HG03039 (cell line): ENCODE data around the gene GSTM2.
"Not testable (repeated sequence)": the region's sequence is repeated elsewhere in the genome, so short reads cannot be mapped to it uniquely, and the experiment has no call there.

ENCODE experiments used
- ATAC-seq: cut with Tn5 transposase; IDR thresholded peaks from one replicate; pipeline ENCODE4 v1.9.1; 2021; ENCODE audit warnings: mild to moderate bottlenecking, moderate library complexity; ENCODE audit not compliant: unreplicated experiment

The GSTM2 gene

GRCh38 chr1:109643385-109644230, 24.2 kb upstream of the GSTM2 start:
- ATAC-seq = peak; percentile 83

GRCh38 chr1:109644670-109645069, 23.2 kb upstream of the GSTM2 start:
- ATAC-seq = no peak

GRCh38 chr1:109649491-109649914, 18.4 kb upstream of the GSTM2 start:
- no peak for ATAC-seq

- ATAC-seq = no peak
Measured at GRCh38 chr1:109650609-109651008, 17.2 kb upstream of the GSTM2 start.

GRCh38 chr1:109652402-109652801, 15.5 kb upstream of the GSTM2 start:
- ATAC-seq = no peak

GRCh38 chr1:109653306-109653705, 14.6 kb upstream of the GSTM2 start:
- no peak for ATAC-seq

GRCh38 chr1:109654519-109654918, 13.3 kb upstream of the GSTM2 start:
- ATAC-seq = no peak

GRCh38 chr1:109655615-109656519, 12.0 kb upstream of the GSTM2 start, which contains the start of gene GSTM4:
TSS of gene GSTM4 (plus strand) at chr1:109656099. CDS start at chr1:109656390, 291 bp downstream.
- peak; percentile 89 for ATAC-seq

- ATAC-seq = no peak
Measured at GRCh38 chr1:109657395-109657794, 10.5 kb upstream of the GSTM2 start.

- no peak for ATAC-seq
Measured at GRCh38 chr1:109657970-109658369, 9.9 kb upstream of the GSTM2 start.

- ATAC-seq = no peak
Measured at GRCh38 chr1:109658533-109659042, 9.3 kb upstream of the GSTM2 start.

- ATAC-seq = no peak
Measured at GRCh38 chr1:109659145-109659544, 8.7 kb upstream of the GSTM2 start.

- ATAC-seq = no peak
Measured at GRCh38 chr1:109659997-109660690, 7.7 kb upstream of the GSTM2 start.

- not testable (repeated sequence) for ATAC-seq
Measured at GRCh38 chr1:109660691-109661026, 7.2 kb upstream of the GSTM2 start.

GRCh38 chr1:109661391-109661790, 6.5 kb upstream of the GSTM2 start:
- no peak for ATAC-seq

GRCh38 chr1:109664671-109665070, 3.2 kb upstream of the GSTM2 start:
- ATAC-seq = no peak

GRCh38 chr1:109668123-109668775, 392 bp downstream of the GSTM2 start:
- no peak for ATAC-seq

GRCh38 chr1:109669246-109669948, 1.5 kb downstream of the GSTM2 start:
- no peak for ATAC-seq

GRCh38 chr1:109669949-109670302, 2.1 kb downstream of the GSTM2 start:
- not testable (repeated sequence) for ATAC-seq

GRCh38 chr1:109671067-109671466, 3.2 kb downstream of the GSTM2 start:
- no peak for ATAC-seq
